ENCODE measurements around the gene BCAS4.

The BCAS4 gene

GRCh38 chr20:50913690-50914375, 119.0 kb downstream of the BCAS4 start (continued):
- TF ChIP-seq, protein P1, sequence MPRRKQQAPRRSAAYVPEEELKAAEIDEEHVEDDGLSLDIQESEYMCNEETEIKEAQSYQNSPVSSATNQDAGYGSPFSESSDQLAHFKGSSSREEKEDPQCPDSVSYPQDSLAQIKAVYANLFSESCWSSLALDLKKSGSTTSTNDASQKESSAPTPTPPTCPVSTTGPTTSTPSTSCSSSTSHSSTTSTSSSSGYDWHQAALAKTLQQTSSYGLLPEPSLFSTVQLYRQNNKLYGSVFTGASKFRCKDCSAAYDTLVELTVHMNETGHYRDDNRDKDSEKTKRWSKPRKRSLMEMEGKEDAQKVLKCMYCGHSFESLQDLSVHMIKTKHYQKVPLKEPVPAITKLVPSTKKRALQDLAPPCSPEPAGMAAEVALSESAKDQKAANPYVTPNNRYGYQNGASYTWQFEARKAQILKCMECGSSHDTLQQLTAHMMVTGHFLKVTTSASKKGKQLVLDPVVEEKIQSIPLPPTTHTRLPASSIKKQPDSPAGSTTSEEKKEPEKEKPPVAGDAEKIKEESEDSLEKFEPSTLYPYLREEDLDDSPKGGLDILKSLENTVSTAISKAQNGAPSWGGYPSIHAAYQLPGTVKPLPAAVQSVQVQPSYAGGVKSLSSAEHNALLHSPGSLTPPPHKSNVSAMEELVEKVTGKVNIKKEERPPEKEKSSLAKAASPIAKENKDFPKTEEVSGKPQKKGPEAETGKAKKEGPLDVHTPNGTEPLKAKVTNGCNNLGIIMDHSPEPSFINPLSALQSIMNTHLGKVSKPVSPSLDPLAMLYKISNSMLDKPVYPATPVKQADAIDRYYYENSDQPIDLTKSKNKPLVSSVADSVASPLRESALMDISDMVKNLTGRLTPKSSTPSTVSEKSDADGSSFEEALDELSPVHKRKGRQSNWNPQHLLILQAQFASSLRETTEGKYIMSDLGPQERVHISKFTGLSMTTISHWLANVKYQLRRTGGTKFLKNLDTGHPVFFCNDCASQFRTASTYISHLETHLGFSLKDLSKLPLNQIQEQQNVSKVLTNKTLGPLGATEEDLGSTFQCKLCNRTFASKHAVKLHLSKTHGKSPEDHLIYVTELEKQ (tag by site-specific recombination; IDR thresholded peaks at IDR 0.05; ENCODE audit: borderline replicate concordance), result peak; percentile 46; the same call in 1 of the 2 replicates

- ChIA-PET POLR2A (interaction anchor here (0.6 to 1.6 kb wide), 2 partner anchors 16 to 28 kb away, joined by 3 to 6 read pairs; partner anchors contain the start of gene ADNP), CTCF (interaction anchor here (0.7 to 3.0 kb wide), 4 partner anchors 13 to 121 kb away, joined by 3 to 24 read pairs (median 4); no protein-coding TSS in a partner anchor)
- Histone ChIP-seq H3K4me3 (ENCODE audit: low read depth, low read length) (no peak overlapping the region), H3K9me3 (ENCODE audit: control insufficient read depth, insufficient read depth, low read depth, low read length) (no peaks in the 10 kb centered on the region), H3K4me1 (ENCODE audit: control insufficient read depth, insufficient read depth, low read length) (peaks cover 44% of the 10 kb centered on the region), H3K27ac (ENCODE audit: extremely low read depth, low read depth, low read length) (no peak overlapping the region), H3K36me3 (ENCODE audit: control insufficient read depth in 2 of 2, insufficient read depth in 1 of 2, low read length in 2 of 2) (peaks cover 5 to 58% of the 10 kb centered on the region in 2 experiments)
- TF ChIP-seq, protein P2, sequence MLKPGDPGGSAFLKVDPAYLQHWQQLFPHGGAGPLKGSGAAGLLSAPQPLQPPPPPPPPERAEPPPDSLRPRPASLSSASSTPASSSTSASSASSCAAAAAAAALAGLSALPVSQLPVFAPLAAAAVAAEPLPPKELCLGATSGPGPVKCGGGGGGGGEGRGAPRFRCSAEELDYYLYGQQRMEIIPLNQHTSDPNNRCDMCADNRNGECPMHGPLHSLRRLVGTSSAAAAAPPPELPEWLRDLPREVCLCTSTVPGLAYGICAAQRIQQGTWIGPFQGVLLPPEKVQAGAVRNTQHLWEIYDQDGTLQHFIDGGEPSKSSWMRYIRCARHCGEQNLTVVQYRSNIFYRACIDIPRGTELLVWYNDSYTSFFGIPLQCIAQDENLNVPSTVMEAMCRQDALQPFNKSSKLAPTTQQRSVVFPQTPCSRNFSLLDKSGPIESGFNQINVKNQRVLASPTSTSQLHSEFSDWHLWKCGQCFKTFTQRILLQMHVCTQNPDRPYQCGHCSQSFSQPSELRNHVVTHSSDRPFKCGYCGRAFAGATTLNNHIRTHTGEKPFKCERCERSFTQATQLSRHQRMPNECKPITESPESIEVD (tag by site-specific recombination; IDR thresholded peaks at IDR 0.05), result peak; percentile 28; the same call in 1 of the 2 replicates
- TF ChIP-seq ZNF544 (tag by site-specific recombination; IDR thresholded peaks at IDR 0.05), result no peak
These were observed 120.6 kb downstream of the BCAS4 start for GRCh38 chr20:50915424-50915823.

GRCh38 chr20:50916257-50916656, 121.4 kb downstream of the BCAS4 start:
- no peak for TF ChIP-seq ZNF664 (tag by site-specific recombination; IDR thresholded peaks at IDR 0.05)
- TF ChIP-seq, protein P3, sequence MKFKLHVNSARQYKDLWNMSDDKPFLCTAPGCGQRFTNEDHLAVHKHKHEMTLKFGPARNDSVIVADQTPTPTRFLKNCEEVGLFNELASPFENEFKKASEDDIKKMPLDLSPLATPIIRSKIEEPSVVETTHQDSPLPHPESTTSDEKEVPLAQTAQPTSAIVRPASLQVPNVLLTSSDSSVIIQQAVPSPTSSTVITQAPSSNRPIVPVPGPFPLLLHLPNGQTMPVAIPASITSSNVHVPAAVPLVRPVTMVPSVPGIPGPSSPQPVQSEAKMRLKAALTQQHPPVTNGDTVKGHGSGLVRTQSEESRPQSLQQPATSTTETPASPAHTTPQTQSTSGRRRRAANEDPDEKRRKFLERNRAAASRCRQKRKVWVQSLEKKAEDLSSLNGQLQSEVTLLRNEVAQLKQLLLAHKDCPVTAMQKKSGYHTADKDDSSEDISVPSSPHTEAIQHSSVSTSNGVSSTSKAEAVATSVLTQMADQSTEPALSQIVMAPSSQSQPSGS (tag by site-specific recombination; IDR thresholded peaks at IDR 0.05; ENCODE audit: low read depth), result peak; percentile 47; the same call in 1 of the 2 replicates
- TF ChIP-seq, protein P4, sequence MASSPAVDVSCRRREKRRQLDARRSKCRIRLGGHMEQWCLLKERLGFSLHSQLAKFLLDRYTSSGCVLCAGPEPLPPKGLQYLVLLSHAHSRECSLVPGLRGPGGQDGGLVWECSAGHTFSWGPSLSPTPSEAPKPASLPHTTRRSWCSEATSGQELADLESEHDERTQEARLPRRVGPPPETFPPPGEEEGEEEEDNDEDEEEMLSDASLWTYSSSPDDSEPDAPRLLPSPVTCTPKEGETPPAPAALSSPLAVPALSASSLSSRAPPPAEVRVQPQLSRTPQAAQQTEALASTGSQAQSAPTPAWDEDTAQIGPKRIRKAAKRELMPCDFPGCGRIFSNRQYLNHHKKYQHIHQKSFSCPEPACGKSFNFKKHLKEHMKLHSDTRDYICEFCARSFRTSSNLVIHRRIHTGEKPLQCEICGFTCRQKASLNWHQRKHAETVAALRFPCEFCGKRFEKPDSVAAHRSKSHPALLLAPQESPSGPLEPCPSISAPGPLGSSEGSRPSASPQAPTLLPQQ (tag by site-specific recombination; IDR thresholded peaks at IDR 0.05), result no peak
- TF ChIP-seq KLF9 (tag by site-specific recombination; IDR thresholded peaks at IDR 0.05; ENCODE audit: low read depth), result peak; percentile 87
- peak; percentile 76 for TF ChIP-seq ZNF629 (tag by site-specific recombination; IDR thresholded peaks at IDR 0.05)
- TF ChIP-seq IKZF3 (tag by site-specific recombination; IDR thresholded peaks at IDR 0.05), result peak; percentile 64
- TF ChIP-seq ZNF76 (tag by site-specific recombination; IDR thresholded peaks at IDR 0.05; ENCODE audit: borderline replicate concordance, low read depth), result peak; percentile 24; the same call in 1 of the 2 replicates
- TF ChIP-seq SCRT1 (tag by site-specific recombination; IDR thresholded peaks at IDR 0.05; ENCODE audit: borderline replicate concordance), result no peak
- TF ChIP-seq ZNF132 (tag by site-specific recombination; IDR thresholded peaks at IDR 0.05; ENCODE audit: borderline replicate concordance), result no peak
- TF ChIP-seq SP2 (tag by site-specific recombination; IDR thresholded peaks at IDR 0.05), result peak; percentile 30; the same call in 1 of the 2 replicates
- TF ChIP-seq ZNF747 (tag by site-specific recombination; IDR thresholded peaks at IDR 0.05), result no peak
- TF ChIP-seq ZNF366 (tag by site-specific recombination; conservative IDR thresholded peaks at IDR 0.05), result 0 out of 2 replicates have a peak, but pooled peaks have one; percentile 19
- TF ChIP-seq ZNF24 (tag by site-specific recombination; IDR thresholded peaks at IDR 0.05), result peak; percentile 93; the same call in 1 of the 2 replicates
- TF ChIP-seq SP7 (tag by site-specific recombination; IDR thresholded peaks at IDR 0.05), result peak; percentile 37; the same call in 1 of the 2 replicates
- peak; percentile 57 for TF ChIP-seq OSR2 (tag by site-specific recombination; IDR thresholded peaks at IDR 0.05)
- TF ChIP-seq SP3 (tag by site-specific recombination; IDR thresholded peaks at IDR 0.05), result peak; percentile 27; the same call in 1 of the 2 replicates
- TF ChIP-seq ZNF335 (tag by site-specific recombination; conservative IDR thresholded peaks at IDR 0.05), result peak; percentile 19; the same call in 1 of the 2 replicates
- TF ChIP-seq ZBTB17 (tag by site-specific recombination; IDR thresholded peaks at IDR 0.05), result peak; percentile 88
- TF ChIP-seq KLF16 (tag by site-specific recombination; IDR thresholded peaks at IDR 0.05), result peak; percentile 75; the same call in 1 of the 2 replicates
- no peaks in the 10 kb centered on the region for H3K9me3 ChIP-seq (ENCODE audit: control insufficient read depth, insufficient read depth, low read depth, low read length)
- ChIA-PET CTCF (interaction anchor here (1.0 to 3.0 kb wide), 4 partner anchors 13 to 122 kb away, joined by 3 to 24 read pairs (median 4); partner anchors contain the start of gene ADNP), POLR2A (interaction anchor here (1.1 kb wide), 2 partner anchors 15 to 98 kb away, joined by 5 read pairs; partner anchors contain the start of gene ADNP)
- peaks cover 5 to 60% of the 10 kb centered on the region in 2 experiments for H3K36me3 ChIP-seq (ENCODE audit: control insufficient read depth in 2 of 2, insufficient read depth in 1 of 2, low read length in 2 of 2)
- no peak overlapping the region for H3K4me3 ChIP-seq (ENCODE audit: low read depth, low read length)
- H3K27ac ChIP-seq (ENCODE audit: extremely low read depth, low read depth, low read length), result no peak overlapping the region
- H3K4me1 ChIP-seq (ENCODE audit: control insufficient read depth, insufficient read depth, low read length), result peaks cover 46% of the 10 kb centered on the region
